Inferior parietal cortex (tissue), 1 donor: ENCODE measurements around the gene ING5.

Source experiments
- DNase-seq: peaks from one replicate; pipeline ENCODE4 v3.0.0-alpha.2; 2016; ENCODE audit errors: extremely low spot score

ING5 gene

GRCh38 chr2:241776336-241777169 lies 74.7 kb downstream of the ING5 start, which contains the start of gene GAL3ST2:
Gene GAL3ST2 (plus strand): TSS chr2:241776822. CDS start chr2:241776956, 134 bp downstream.
- DNase-seq, result no peak

GRCh38 chr2:241777170-241777685 lies 75.4 kb downstream of the ING5 start:
- no peak for DNase-seq

- no peak for DNase-seq
Observed at GRCh38 chr2:241777686-241778627, 76.1 kb downstream of the ING5 start.
